ENCODE results near the gene TMEM121.

DNA sequence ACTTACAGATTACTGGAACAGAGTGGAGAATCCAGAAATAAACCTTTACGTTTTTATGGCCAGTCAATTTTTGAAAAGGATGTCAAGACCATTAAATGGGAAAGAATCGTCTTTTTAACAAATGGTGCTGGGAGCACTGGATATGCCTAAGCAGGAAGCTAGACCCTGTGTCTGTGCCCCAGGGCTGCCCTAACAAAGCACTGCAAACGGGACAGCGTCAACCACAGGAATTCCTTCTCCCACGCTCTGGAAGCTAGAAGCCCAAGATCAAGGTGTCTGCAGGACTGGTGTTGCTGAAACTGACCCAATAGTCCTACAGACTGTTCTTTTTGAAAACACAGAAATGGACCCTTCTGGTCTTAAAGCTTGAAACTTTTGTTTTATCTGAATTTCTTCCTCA lies 9.3 kb upstream of the TMEM121 start:
- no peak for TF ChIP-seq RFX5 (IDR thresholded peaks at IDR 0.05; ENCODE audit: low read depth, low read length)
- TF ChIP-seq, protein P1, sequence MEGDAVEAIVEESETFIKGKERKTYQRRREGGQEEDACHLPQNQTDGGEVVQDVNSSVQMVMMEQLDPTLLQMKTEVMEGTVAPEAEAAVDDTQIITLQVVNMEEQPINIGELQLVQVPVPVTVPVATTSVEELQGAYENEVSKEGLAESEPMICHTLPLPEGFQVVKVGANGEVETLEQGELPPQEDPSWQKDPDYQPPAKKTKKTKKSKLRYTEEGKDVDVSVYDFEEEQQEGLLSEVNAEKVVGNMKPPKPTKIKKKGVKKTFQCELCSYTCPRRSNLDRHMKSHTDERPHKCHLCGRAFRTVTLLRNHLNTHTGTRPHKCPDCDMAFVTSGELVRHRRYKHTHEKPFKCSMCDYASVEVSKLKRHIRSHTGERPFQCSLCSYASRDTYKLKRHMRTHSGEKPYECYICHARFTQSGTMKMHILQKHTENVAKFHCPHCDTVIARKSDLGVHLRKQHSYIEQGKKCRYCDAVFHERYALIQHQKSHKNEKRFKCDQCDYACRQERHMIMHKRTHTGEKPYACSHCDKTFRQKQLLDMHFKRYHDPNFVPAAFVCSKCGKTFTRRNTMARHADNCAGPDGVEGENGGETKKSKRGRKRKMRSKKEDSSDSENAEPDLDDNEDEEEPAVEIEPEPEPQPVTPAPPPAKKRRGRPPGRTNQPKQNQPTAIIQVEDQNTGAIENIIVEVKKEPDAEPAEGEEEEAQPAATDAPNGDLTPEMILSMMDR (conservative IDR thresholded peaks at IDR 0.05; ENCODE audit: low read depth, low read length), result no peak
- TF ChIP-seq, protein P2, sequence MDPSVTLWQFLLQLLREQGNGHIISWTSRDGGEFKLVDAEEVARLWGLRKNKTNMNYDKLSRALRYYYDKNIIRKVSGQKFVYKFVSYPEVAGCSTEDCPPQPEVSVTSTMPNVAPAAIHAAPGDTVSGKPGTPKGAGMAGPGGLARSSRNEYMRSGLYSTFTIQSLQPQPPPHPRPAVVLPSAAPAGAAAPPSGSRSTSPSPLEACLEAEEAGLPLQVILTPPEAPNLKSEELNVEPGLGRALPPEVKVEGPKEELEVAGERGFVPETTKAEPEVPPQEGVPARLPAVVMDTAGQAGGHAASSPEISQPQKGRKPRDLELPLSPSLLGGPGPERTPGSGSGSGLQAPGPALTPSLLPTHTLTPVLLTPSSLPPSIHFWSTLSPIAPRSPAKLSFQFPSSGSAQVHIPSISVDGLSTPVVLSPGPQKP (IDR thresholded peaks at IDR 0.05; ENCODE audit: borderline replicate concordance, low read depth, low read length), result no peak
- no peak for TF ChIP-seq RAD21 (IDR thresholded peaks at IDR 0.05; ENCODE audit: low read length)
- TF ChIP-seq, protein P3, sequence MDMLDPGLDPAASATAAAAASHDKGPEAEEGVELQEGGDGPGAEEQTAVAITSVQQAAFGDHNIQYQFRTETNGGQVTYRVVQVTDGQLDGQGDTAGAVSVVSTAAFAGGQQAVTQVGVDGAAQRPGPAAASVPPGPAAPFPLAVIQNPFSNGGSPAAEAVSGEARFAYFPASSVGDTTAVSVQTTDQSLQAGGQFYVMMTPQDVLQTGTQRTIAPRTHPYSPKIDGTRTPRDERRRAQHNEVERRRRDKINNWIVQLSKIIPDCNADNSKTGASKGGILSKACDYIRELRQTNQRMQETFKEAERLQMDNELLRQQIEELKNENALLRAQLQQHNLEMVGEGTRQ (IDR thresholded peaks at IDR 0.05; ENCODE audit: low read depth, low read length), result no peak
- no peak for TF ChIP-seq POLR2A (IDR thresholded peaks at IDR 0.05; ENCODE audit: low read depth, low read length)
- no peak for TF ChIP-seq MXI1 (IDR thresholded peaks at IDR 0.05; ENCODE audit: borderline replicate concordance, low read depth, low read length)
- TF ChIP-seq BHLHE40 (IDR thresholded peaks at IDR 0.05; ENCODE audit: low read depth, low read length), result no peak

All from IMR-90 (cell line).